ENCODE results near the gene UBQLNL.

UBQLNL gene

GRCh38 chr11:5507933-5508305 is 8.6 kb downstream of the UBQLNL start:
- DNase-seq (ENCODE audit: low read depth) = no peak

- no peak for DNase-seq (ENCODE audit: low read depth)
These were observed 9.1 kb downstream of the UBQLNL start for GRCh38 chr11:5507177-5507932.

- DNase-seq (ENCODE audit: low read depth) = no peak
These were observed 11.0 kb downstream of the UBQLNL start for GRCh38 chr11:5505363-5506048.

- no peak for DNase-seq (ENCODE audit: low read depth)
These were observed 12.0 kb downstream of the UBQLNL start for GRCh38 chr11:5504403-5504921.

- no peak for DNase-seq (ENCODE audit: low read depth)
These were observed 16.1 kb downstream of the UBQLNL start for GRCh38 chr11:5500393-5500801.

- no peak for DNase-seq (ENCODE audit: low read depth)
These were observed 16.8 kb downstream of the UBQLNL start for GRCh38 chr11:5499671-5500070.

- DNase-seq (ENCODE audit: low read depth) = peak; percentile 5
These were observed 26.7 kb downstream of the UBQLNL start for GRCh38 chr11:5489576-5490357.

GRCh38 chr11:5488798-5489399 is 27.6 kb downstream of the UBQLNL start:
- no peak for DNase-seq (ENCODE audit: low read depth)

GRCh38 chr11:5488385-5488784 is 28.1 kb downstream of the UBQLNL start, which contains the start of gene OR52D1:
OR52D1 (plus strand) TSS chr11:5488685; CDS start chr11:5488707, 22 bp downstream.
- no peak for DNase-seq (ENCODE audit: low read depth)

GRCh38 chr11:5486421-5486820 is 30.1 kb downstream of the UBQLNL start:
- DNase-seq (ENCODE audit: low read depth) = no peak

- no peak for DNase-seq (ENCODE audit: low read depth)
These were observed 30.5 kb downstream of the UBQLNL start for GRCh38 chr11:5486003-5486402.

- DNase-seq (ENCODE audit: low read depth) = peak; percentile 59
These were observed 40.2 kb downstream of the UBQLNL start for GRCh38 chr11:5476186-5476819.

GRCh38 chr11:5473921-5474320 is 42.6 kb downstream of the UBQLNL start:
- no peak for DNase-seq (ENCODE audit: low read depth)

GRCh38 chr11:5467527-5467926 is 49.0 kb downstream of the UBQLNL start:
- no peak for DNase-seq (ENCODE audit: low read depth)

All from EH (cell line).